H1 (cell line): ENCODE measurements around the gene OVOL3. TPM values are rescaled to one million over a fixed set of nuclear protein-coding genes. Genes with fewer than 3 reads are reported as not detected.

Experiments
- FOSL1 ChIP-seq: IDR thresholded peaks from 2 replicates; pipeline ENCODE4 v1.6.1; 2011; ENCODE audit warnings: mild to moderate bottlenecking, low read depth, low read length, moderate library complexity; ENCODE audit not compliant: insufficient read depth
- KDM1A ChIP-seq: fragments of 200-600, 300-600 bp; sonication (generic); IDR thresholded peaks from 2 replicates; pipeline ENCODE4 v1.7.1; 2016; ENCODE audit warnings: mild to moderate bottlenecking, low read length, borderline replicate concordance
- SAP30 ChIP-seq: fragments of 300-600 bp; sonication (generic); IDR thresholded peaks from 2 replicates; pipeline ENCODE4 v1.7.1; 2012; ENCODE audit warnings: low read length, moderate library complexity, mild to moderate bottlenecking, inconsistent platforms; ENCODE audit not compliant: insufficient read depth, insufficient replicate concordance
- SUZ12 ChIP-seq: fragments of 200-600 bp; sonication (generic); IDR thresholded peaks from 2 replicates; pipeline ENCODE4 v1.6.1; 2012; ENCODE audit warnings: mild to moderate bottlenecking, inconsistent platforms, low read length, moderate library complexity, mixed read lengths
- polyA plus RNA-seq, 7 experiments: library from polyadenylated mRNA; depleted of rRNA in 3 of 7; stranded (reverse) in 5 of 7; unstranded in 2 of 7; fragments of >200 nt in 5 of 7; fragments of 200-250 nt in 2 of 7; gene quantifications; 1 replicate in 5 of 7; 2 replicates in 1 of 7; 4 replicates in 1 of 7; pipeline versions ENCODE4 v1.2.1 to v1.2.3, GENCODE V29; 2011 to 2013; ENCODE audit warnings: missing spikeins in 2 of 7, mixed read lengths in 2 of 7
- total RNA-seq: library from RNA; stranded (reverse); fragmentation: NEBNext Ultra II Directional; extraction: Animal tissue kit (Norgen Biotek cat#: 25700); gene quantifications from 2 replicates; pipeline ENCODE4 v1.2.1, GENCODE V29; 2021

Gene OVOL3
- total and polyA plus RNA-seq, 2 of the 8 experiments (the other 6 are each of a cell fraction or from before 2014, with no cell fraction given) = 0.45 TPM; not detected in 1

- no peak for TF ChIP-seq KDM1A
- no peak for TF ChIP-seq FOSL1
- no peak for TF ChIP-seq SAP30
- no peak for TF ChIP-seq SUZ12
These were observed 18.4 kb upstream of the OVOL3 start (continued) for GRCh38 chr19:36092566-36092965.
